Fibroblast of skin of left quadriceps (primary cell): Measurements from ENCODE around the gene DHRS3.
"Not testable (repeated sequence)": the region's sequence is repeated elsewhere in the genome, so short reads cannot be mapped to it uniquely, and the experiment has no call there.

Experiments used
- DNase-seq, 2 experiments: peaks; one replicate each; pipeline ENCODE4 v3.0.0-alpha.2; 2013; ENCODE audit warnings: low read depth in 2 of 2

Gene DHRS3

DNA sequence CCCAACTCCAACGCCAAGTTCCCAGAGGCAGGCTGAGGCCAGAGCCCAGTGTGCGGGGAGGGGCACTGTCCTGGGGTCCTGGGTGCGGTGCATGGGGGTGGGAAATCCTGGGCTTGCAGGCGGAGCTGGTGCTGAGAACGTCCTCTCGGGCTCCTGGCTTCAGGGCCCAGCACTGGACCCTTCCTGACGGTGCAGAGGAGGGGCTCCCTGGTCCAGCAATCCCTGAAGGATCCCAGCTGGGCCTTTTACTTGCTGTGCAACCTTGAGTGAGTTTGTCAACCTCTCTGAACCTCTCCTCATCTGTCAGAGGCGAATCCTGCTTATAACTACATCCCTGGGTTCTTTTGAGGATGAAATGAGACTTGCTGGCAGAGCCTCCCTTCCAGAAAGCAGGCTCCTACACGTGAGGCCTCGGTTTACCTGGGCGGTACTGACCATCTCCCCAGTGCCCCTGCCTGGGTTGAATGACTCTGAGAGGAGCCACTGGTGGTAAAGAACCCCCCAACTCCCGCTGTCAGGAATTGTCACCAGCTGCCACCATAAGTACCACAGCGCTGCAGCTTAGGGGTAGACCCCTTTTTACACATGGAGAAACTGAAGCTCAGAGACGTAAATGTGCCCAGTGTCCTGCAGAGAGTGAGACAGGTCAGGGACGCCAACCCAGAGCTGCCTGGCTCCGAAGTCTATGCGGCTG, 77.3 kb downstream of the DHRS3 start:
- no peak for DNase-seq

DNA sequence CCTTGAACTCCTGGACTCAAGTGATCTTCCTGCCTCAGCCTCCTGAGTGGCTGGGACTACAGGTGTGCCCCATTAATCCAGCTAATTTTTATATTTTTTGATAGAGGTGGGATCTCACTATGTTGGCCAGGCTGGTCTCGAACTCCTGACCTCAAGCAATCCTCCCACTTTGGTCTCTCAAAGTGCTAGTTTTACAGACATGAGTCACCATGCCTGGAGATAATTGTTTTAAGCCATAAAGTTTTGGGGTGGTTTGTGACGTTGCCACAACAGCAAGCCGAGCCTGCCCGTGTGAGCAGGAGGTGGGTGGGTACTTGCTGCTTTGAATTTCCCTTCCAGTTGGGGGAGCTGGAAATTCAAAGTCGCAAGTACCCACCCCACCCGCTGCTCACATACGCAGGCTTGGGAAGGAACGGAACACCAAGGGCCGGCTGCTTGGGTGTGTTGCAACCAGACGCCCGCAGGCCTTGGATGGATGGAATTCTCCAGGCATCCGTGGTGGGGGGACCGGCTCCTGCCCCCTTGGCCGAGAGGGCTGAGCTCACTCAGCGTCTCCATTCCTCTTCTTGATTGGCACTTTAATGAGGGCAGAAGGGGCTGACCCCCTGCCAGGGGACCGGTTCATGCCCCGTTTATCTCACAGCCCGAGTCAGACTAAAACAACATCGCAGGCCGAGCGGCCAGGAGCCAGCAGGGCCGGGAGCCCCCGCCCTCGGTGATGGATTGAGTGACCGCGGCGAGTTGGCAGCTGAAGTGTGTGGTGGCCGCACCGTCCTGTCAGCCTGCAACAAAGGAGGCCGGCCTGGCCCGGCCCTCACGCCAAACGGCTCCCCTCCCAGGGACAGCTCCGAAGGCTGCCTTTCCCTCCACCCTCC, 78.1 kb downstream of the DHRS3 start:
- DNase-seq = peak; percentile 54 to 56

DNA sequence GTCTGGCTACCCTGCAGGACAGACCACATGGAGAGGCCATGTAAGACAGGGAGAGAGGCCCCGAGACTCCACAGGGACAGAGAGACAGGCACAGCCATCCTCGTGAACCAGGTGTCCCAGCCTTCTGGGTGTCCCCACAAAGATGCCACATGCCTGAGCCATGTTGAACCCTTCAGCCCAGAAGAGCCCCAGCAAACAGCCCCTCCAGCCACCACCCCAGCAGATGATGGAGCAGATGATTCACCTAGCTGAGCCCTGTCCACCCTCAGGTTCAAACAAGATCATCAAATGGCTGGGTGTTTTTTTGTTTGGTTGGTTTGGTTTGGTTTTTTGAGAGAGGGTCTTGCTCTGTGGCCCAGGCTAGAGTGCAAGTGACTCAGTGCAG, 78.7 kb downstream of the DHRS3 start:
- no peak for DNase-seq

DNA sequence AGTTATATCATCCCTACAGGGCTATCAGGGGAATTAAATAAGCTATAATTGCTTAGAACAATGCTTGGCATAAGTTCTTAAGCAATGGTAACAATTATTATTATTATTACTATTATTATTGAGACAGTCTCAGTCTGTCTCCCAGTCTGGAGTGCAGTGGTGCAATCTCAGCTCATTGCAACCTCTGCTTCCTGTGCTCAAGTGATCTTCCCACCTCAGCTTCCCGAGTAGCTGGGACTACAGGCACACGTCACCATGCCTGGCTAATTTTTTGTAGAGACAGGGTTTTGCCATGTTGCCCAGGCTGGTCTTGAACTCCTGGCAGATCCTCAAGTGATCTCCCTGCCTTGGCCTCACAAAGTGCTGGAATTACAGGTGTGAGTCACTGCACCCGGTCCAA, 79.5 kb downstream of the DHRS3 start:
- not testable (repeated sequence) for DNase-seq

DNA sequence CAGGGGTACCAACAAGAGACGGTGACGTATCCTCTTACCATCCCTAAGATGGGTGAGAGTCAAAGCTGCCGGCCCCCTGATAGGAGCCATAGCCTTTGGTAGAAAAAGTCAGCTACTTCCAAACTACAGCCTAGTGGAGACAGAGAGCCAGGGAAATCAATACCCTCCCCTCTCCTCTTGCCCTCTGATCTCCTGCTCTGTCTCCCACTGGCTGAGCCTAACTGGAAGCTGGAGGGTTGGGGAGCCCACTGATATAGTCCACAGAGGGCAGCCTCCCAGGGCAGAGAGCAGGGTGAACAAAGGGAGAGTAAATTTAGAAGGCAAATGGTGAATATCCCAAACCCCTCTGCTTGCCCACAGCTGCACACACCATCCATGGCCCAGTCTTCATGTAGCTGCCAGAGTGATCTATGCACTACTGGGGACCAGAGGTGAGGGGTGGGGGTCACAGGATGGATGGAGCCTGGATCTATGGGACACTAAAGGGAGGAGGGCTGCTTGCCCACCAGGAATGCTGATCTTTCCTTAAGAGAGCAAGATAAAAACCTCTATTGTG, 80.0 kb downstream of the DHRS3 start:
- no peak for DNase-seq

DNA sequence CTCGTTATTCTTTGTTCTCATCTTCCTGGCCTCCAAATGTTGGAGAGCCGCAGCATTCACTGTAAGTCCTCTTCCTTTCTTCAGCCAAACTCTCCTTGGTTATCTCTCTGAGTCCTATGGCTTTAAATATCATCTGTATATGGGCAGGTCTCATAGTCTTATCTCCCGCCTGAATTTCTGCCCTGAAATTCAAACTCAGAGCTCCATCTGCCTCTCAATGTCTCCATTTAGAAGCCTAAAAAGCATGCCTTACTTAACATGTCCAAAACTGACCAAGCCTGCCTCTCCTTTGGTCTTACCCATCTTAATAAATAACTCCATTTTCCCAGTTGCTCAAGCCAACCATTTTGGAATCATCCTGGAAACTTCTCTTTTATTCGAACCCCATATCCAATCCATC, 80.7 kb downstream of the DHRS3 start:
- DNase-seq = no peak

DNA sequence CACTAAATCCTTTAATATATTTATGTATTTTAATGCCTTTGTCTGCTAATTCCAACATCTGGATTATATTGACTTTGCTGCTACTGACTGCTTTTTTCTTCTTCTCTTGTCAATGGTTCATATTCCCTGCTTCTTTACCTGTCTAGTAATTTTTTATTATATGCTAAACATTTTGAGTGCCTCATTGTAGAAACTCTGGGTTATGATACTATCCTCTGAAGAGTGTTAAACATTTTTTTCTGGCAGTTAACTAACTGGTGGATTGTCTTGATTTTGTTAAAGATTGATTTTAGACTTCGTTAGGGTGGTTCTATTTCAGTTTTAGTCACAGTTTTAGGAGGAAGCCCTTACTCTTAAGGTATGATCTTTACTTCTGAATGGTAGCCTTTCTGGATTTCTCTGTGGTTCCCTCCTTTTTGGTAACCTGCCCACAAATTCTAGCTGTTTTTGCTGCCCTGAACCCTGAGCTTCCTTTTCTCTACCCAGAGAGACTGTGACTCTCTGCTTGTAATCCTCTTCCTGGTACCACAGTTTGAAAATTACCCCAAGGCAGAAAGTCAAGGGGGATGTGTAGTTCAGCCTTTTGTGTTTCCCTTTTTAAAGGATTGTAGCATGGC, 81.9 kb downstream of the DHRS3 start:
- no peak for DNase-seq

DNA sequence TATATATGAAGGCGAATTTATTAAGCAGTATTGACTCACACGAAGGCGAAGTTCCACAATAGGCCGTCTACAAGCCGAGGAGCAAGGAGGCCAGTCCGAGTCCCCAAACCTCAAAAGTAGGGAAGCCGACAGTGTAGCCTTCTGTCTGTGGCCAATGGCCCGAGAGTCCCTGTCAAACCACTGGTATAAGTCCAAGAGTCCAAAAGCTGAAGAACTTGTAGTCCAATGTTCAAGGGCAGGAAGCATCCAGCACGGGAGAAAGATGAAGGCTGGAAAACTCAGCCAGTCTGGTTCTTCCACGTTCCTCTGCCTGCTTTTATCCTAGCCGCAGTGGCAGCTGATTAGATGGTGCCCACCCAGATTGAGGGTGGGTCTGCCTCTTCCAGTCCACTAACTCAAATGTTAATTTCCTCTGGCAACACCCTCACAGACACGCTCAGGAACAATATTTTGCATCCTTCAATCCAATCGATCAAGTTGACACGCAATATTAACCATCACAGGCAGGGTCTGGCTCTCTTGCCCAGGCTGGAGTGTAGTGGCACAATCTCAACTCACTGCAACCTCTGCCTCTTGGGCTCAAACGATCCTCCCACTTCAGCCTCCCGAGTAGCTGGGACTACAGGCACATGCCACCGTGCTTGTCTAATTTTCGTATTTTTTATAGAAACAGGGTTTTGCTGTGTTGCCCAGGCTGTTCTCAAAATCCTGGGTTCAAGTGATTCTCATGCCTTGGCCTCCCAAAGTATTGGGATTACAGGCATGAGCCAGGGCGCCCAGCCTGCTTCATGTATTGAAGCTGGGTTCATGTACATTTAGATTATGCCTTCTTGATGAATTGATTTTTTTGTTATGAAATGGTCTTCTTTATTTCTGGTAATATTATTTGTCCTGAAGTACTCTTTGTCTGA, 85.3 kb downstream of the DHRS3 start:
- no peak for DNase-seq

DNA sequence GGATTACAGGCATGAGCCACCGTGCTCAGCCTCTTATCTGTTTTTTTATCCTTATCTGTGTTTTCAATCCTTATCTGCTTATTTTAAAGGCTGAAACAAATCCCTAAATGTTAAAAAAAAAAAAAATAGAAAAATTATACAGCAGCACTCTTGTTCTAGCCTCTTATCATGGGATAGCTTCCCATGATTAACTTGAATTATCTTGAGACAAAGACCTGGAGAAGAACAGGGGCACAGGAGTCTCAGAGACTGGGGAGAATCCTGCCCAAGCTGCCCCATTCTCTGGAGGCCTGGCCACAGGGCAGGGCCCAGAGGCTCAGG, 86.9 kb downstream of the DHRS3 start:
- DNase-seq = no peak

DNA sequence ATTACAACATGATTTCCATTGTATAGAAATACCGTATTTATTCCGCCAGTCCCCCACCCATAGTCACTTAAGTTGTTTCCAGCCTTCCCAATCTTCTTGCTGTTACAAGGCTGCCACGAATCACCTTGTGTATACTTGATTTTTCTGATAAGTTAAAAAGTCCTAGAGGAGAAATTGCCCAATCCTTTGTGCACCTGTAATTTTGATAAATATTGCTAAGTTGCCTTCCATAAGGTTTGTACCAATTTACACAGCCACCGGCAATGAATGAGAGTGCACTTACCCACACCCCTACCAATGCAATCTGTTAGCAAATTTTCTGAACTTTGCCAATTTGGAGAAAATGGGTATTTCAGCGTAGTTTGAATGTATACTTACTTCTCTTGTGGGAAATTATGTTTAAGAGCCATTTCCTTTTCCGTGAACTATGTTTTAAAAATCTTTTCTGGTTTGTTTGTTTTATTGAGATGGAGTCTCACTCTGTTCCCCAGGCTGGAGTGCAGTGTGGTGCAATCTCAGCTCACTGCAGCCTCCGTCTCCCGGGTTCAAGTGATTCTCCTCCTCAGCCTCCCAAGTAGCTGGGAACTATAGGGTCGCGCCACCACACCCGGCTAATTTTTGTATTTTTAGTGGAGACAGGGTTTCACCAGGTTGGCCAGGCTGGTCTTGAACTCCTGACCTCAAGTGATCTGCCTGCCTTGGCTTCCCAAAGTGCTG, 87.4 kb downstream of the DHRS3 start:
- DNase-seq = no peak

DNA sequence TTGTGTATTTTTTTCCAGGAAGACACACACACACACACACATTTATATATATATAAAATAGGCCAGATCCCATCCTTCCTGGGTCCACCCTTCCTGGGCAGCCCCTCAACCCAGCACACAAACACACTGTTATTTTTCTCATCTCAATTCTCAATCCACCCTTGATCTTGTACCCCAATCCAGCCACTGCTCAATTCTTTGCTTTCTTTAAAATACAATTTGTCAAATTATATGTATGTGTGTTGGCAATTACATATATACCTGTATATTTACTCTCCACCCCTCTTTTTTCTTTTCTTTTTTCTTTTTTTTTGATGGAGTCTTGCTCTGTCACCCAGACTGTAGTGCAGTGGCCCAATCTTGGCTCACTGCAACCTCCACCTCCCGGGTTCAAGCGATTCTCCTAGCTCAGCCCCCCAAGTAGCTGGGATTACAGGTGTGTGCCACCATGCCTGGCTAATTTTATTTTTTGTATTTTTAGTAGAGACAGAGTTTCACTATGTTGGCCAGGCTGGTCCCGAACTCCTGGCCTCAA, 88.3 kb downstream of the DHRS3 start:
- DNase-seq = no peak

DNA sequence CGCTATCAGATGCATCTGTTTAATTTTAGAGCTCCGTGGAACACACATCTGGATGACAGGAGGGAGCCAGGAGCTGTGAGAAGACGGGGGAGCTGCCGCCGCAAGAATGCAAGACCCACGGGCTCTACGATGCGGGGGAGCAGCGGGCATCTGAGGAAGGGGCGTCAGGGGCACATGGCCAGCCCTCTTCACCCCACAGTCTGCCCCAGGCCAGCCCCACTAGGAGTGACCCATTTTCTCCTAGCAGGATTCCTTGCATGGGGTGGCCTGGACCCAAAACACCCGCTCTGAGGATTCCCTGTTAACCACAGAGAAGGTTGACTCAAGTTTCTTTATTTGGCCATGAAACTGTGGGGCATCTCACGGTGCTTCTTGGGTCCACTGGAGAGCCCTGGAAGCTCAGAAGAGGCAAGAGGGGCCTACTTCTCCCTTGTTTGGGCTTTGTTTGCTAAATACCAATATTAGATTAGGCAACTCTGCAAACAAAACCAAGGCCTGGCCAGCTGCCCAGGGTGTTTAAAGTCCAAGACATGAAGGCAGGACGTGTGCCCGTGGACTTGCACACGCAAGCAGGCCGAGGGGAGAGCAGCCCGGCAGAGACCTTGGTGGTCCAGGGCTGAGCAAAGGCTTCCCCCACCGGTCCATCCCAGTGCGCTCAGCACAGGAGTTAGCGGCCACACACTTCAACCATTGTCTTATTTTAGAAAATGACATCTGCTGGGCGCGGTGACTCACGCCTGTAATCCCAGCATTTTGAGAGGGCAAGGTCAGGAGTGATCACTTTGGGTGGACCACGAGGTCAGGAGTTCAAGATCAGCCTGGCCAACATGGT, 89.8 kb downstream of the DHRS3 start:
- DNase-seq = no peak

DNA sequence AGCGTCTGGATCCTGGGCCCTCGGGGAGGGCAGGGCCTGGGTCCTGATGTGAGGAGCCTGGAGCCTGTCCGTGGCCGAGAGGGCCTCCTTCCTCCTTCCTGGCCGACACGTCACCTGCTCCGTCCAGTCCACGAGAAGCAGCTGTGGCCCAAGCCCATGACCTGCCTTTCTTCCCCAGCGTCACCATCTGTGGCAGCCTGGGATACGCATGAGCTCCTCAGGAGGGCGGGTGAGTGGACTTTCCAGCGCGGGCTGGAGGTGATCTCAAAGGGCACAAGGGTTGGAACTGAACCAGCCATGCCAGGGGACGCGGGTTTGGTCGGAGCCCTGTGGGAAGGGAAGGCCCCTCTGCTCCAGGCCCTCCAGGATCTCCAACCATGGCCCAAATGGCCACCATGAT, 90.4 kb downstream of the DHRS3 start:
- no peak for DNase-seq

DNA sequence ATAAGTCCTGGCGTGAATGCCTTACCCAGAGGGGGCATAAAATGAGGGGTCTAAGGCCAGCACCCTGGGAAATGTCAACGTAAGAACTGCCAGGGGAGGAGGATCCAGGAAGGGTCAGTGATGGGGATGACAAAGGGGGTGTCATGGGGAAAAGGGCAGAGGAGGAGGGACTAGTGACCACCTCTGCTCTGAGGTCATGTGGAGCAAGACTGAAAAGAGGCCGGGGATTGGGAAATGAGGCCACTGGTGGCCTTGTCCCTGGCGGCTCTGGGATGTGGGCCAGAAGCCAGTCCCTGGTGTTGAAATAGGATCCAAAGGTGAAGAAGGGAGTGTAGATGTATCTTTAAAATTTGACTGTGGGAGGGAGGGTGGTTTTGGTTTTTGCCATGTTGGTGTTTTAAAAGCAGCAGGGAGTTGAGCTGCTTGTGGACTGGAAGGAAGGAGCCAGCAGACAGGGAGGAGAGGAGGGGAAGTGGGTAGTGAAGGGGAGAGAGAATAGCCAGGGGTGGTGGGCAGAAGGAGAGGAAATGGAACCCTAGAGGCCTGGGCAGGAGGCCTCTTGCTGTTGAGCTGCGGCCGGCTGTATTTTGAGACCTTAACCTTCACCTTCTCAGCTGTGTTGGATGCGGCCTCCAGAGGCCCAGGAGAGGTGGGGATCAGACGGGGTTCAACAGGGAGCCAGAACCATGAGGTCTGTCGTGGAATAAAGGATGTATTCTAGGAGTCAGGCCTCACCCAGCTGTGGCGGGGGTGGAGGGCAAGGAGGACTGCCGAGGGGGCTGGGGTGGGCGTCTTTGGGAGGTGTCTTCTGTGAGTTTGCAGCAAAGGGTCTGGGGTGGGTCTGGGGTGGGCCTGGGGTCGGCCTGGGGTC, 92.5 kb downstream of the DHRS3 start:
- no peak for DNase-seq

DNA sequence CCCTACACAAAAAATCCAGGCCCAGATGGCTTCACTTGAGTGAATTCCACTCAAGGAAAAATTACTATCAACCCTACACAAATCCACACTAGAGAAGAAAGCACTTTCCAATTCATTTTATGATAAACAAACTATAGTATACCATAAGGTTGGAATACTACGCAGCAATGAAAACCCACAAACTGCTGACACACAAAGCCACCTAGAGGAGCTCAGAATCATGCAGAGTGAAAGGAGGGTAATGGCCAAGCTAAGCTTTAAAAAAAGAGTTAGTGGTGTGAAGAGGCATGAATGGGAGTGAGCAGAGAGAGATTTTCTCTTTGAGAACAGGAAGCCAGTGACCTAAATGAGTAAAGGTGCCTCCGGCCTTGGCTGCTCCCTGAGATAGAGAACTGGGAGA, 93.7 kb downstream of the DHRS3 start:
- no peak for DNase-seq

DNA sequence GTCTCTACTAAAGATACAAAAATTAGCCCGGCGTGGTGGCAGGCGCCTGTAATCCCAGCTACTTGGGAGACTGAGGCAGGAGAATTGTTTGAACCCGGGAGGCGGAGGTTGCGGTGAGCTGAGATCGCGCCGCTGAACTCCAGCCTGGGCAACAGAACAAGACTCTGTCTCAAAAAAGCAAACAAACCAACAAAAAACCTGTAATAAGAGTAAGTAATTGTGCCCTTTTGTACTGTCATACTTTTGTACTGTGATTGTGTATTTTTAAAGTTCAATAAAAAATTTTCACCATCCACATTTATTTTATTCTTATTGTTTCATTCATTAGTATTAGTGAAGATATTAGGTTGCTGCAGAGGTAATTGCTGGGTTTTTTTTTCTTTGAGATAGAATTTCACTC, 95.2 kb downstream of the DHRS3 start:
- not testable (repeated sequence) for DNase-seq

DNA sequence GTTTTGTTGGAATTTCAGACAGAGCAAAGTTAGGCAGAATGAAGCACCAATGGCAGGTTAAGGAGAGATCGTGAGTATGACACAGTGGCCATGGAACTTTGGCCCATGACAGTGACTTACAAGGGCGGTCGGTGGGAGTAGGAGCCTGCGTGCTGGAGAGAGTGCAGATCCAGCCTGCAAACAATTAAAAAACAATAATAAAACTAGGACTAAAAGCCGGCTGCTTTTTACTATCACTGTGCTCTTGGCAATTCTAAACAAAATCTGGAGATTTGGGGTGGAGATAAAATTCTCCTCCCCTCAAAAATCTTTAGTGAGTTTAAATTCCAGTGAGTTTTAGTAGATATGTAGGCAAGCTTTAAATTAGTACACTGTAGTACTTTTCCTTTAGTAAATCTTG, 96.9 kb downstream of the DHRS3 start:
- no peak for DNase-seq

DNA sequence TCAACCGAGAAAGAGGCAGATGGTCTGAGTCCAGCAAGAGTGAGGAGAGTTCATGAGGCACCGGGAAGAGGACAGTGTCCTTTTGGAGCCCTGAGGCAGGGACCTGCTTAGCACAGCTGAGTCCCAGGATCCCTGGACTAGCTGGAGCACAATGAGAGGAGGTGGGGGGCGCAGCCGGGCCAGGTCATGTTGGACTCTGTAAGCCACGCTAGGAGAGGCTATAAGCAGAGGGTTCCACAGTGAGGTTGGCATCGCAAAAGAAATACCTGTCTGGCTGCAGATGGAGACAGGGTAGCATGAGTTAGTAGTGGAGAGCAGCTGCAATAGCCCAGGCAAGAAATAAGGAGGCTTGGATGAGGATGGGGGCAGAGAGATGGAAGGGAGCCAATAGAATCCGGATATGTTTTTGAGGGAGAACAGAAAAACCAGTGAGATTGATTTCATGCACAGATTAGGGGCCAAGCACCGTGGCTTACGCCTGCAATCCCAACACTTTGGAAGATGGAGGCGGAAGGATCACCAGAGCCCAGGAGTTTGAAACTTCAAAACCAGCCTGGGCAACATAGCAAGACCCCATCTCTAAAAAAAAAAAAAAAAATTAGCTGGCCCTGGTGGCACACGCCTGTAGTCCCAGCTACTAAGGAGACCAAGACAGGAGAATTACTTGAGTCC, 98.2 kb downstream of the DHRS3 start:
- no peak for DNase-seq
